Activated CD4-positive, alpha-beta T cell treated with anti-CD3 and anti-CD28 coated beads for 24 hours (primary cell): Measurements from ENCODE around the gene TMEM178B.
"Not testable (repeated sequence)": the region's sequence is repeated elsewhere in the genome, so short reads cannot be mapped to it uniquely, and the experiment has no call there.

ENCODE experiments used
- DNase-seq, 2 donors: peaks; one replicate each; pipeline ENCODE4 v3.0.0-alpha.2; 2020; ENCODE audit warnings: low read depth in 2 of 2

Gene TMEM178B

GRCh38 chr7:141074162-141074991 lies 513 bp downstream of the TMEM178B start:
- DNase-seq: no peak

- DNase-seq: no peak
Observed at GRCh38 chr7:141074997-141075396, 1.1 kb downstream of the TMEM178B start.

GRCh38 chr7:141076377-141076776 lies 2.5 kb downstream of the TMEM178B start:
- DNase-seq: no peak

GRCh38 chr7:141079219-141079618 lies 5.4 kb downstream of the TMEM178B start:
- no peak for DNase-seq

- DNase-seq: not testable (repeated sequence)
Observed at GRCh38 chr7:141089490-141089889, 15.6 kb downstream of the TMEM178B start.

- DNase-seq: no peak
Observed at GRCh38 chr7:141094336-141095070, 20.6 kb downstream of the TMEM178B start.

GRCh38 chr7:141097430-141097829 lies 23.6 kb downstream of the TMEM178B start:
- DNase-seq: no peak

GRCh38 chr7:141102436-141102835 lies 28.6 kb downstream of the TMEM178B start:
- no peak for DNase-seq

- DNase-seq: no peak
Observed at GRCh38 chr7:141103847-141104429, 30.1 kb downstream of the TMEM178B start.

- DNase-seq: no peak
Observed at GRCh38 chr7:141113131-141113530, 39.3 kb downstream of the TMEM178B start.

- no peak for DNase-seq
Observed at GRCh38 chr7:141114029-141114664, 40.3 kb downstream of the TMEM178B start.

- no peak for DNase-seq
Observed at GRCh38 chr7:141115965-141116364, 42.1 kb downstream of the TMEM178B start.

GRCh38 chr7:141116661-141117060 lies 42.8 kb downstream of the TMEM178B start:
- DNase-seq: not testable (repeated sequence)

GRCh38 chr7:141118767-141119166 lies 44.9 kb downstream of the TMEM178B start:
- no peak for DNase-seq

GRCh38 chr7:141119187-141119586 lies 45.3 kb downstream of the TMEM178B start:
- DNase-seq: no peak

GRCh38 chr7:141122736-141123135 lies 48.9 kb downstream of the TMEM178B start:
- DNase-seq: no peak

GRCh38 chr7:141123522-141123921 lies 49.7 kb downstream of the TMEM178B start:
- DNase-seq: no peak

GRCh38 chr7:141126107-141126506 lies 52.2 kb downstream of the TMEM178B start:
- no peak for DNase-seq

GRCh38 chr7:141128506-141128905 lies 54.6 kb downstream of the TMEM178B start:
- DNase-seq: no peak

- DNase-seq: no peak
Observed at GRCh38 chr7:141128931-141129330, 55.1 kb downstream of the TMEM178B start.

GRCh38 chr7:141132671-141133070 lies 58.8 kb downstream of the TMEM178B start:
- DNase-seq: no peak

- DNase-seq: no peak
Observed at GRCh38 chr7:141133646-141134045, 59.8 kb downstream of the TMEM178B start.
